CD4-positive, CD25-positive, alpha-beta regulatory T cell (primary cell): Measurements from ENCODE around the gene FGF13. TPM values are rescaled to one million over a fixed set of nuclear protein-coding genes. Genes with fewer than 3 reads are reported as not detected.

Experiments
- ATAC-seq, 2 donors: fragments of 150-1000 bp; cut with Tn5 transposase; one replicate each; pipeline ENCODE4 v1.10.0; 2021; ENCODE audit warnings: low read depth in 2 of 2, moderate number of reproducible peaks in 2 of 2, moderate library complexity in 1 of 2
- DNase-seq, 3 donors: peaks; one replicate each; pipeline versions ENCODE4 v3.0.0 to v3.0.0-alpha.2; 2012 to 2022; ENCODE audit warnings: mixed read lengths in 1 of 3
- H3K27ac ChIP-seq: one replicate; pipeline ENCODE4 v1.7.0; 2013; ENCODE audit warnings: mild to moderate bottlenecking, low read length; ENCODE audit not compliant: insufficient read depth, poor library complexity, severe bottlenecking
- H3K27me3 ChIP-seq: one replicate; pipeline ENCODE4 v1.7.0; 2013; ENCODE audit warnings: low read length; ENCODE audit not compliant: control insufficient read depth, insufficient read depth
- H3K36me3 ChIP-seq: one replicate; pipeline ENCODE4 v1.7.0; 2013; ENCODE audit warnings: mild to moderate bottlenecking, low read length, moderate library complexity; ENCODE audit not compliant: control insufficient read depth, insufficient read depth
- H3K4me1 ChIP-seq: 2 replicates; pipeline ENCODE4 v1.7.0; 2013; ENCODE audit warnings: mild to moderate bottlenecking, low read length; ENCODE audit not compliant: insufficient read depth, control insufficient read depth, poor library complexity, severe bottlenecking
- H3K4me3 ChIP-seq: one replicate; pipeline ENCODE4 v1.7.0; 2013; ENCODE audit warnings: low read depth, mild to moderate bottlenecking, low read length, moderate library complexity
- H3K9me3 ChIP-seq, 2 experiments: 1 replicate in 1 of 2; 2 replicates in 1 of 2; pipeline ENCODE4 v1.7.0; 2013; ENCODE audit warnings: low read length in 2 of 2, mild to moderate bottlenecking in 1 of 2, moderate library complexity in 1 of 2; ENCODE audit not compliant: control insufficient read depth in 2 of 2
- H3K27ac Mint-ChIP-seq, 3 donors: one replicate each; pipeline ENCODE4 v1.8.0; 2020 to 2022; ENCODE audit warnings: mild to moderate bottlenecking in 3 of 3, mixed read lengths in 3 of 3, moderate library complexity in 2 of 3
- H3K27me3 Mint-ChIP-seq: one replicate; pipeline ENCODE4 v1.8.0; 2022; ENCODE audit warnings: mild to moderate bottlenecking, mixed read lengths
- H3K36me3 Mint-ChIP-seq: one replicate; pipeline ENCODE4 v1.8.0; 2020; ENCODE audit warnings: mixed read lengths
- H3K4me1 Mint-ChIP-seq, 4 donors: one replicate each; pipeline ENCODE4 v1.8.0; 2020 to 2022; ENCODE audit warnings: mixed read lengths in 4 of 4, mild to moderate bottlenecking in 1 of 4
- H3K4me3 Mint-ChIP-seq, 4 donors: one replicate each; pipeline ENCODE4 v1.8.0; 2020 to 2022; ENCODE audit warnings: mild to moderate bottlenecking in 4 of 4, mixed read lengths in 4 of 4, moderate library complexity in 3 of 4
- H3K9me3 Mint-ChIP-seq, 7 donors: one replicate each; pipeline ENCODE4 v1.8.0; 2020 to 2022; ENCODE audit warnings: mixed read lengths in 7 of 7, mild to moderate bottlenecking in 3 of 7, moderate library complexity in 2 of 7
- polyA plus RNA-seq, 4 donors: library from polyadenylated mRNA; unstranded; fragments of 300-500 nt; fragmentation: Illumina TruSeq; gene quantifications; one replicate each; pipeline ENCODE4 v1.2.3, GENCODE V29; 2021
- total RNA-seq: library from RNA; stranded (reverse); gene quantifications from one replicate; pipeline ENCODE4 v1.2.3, GENCODE V29; 2022

The FGF13 gene
- total and polyA plus RNA-seq, 5 donors from 2014 or later: not detected

DNA sequence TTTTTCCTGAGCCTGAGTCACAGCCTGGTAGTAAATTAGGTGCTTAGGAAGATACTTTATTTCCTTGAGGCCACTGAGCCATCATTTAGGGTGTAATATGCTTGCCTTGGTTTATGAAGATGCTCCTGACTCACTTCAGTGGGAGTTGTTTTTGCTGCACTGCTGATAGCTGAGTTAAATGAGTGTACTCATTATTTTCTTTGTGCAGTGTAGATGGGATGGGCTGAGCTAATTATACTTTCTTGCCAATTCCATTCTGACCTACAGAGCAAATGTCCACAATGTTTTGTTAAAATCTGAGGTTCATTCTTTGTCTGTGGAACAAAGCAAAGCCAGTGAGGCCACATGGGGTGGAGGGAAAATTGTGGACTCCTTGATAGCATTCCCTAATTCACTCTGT lies 60.0 kb downstream of the FGF13 start:
- ATAC-seq: no peak
- no peaks in the 10 kb centered on the region for H3K4me1 Mint-ChIP-seq
- no peak overlapping the region for H3K4me3 Mint-ChIP-seq

DNA sequence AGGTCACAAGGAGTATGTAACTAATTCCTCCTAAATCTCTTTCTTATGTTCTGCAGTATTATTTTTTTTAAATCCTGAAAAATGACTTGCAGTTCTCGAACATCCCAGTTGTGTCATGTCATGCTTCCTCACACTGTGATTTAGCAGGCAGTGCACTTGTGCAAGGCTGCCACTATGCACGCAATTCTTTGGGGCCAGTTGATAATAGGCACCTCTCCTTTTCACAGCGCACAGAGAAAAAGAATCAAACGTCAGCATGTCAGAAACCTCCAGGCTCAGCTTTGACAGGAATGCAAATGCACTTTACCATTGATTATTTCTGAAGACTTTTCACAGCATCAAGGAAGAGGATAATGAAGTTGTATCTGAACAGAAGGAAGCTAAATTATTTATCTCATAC lies 62.9 kb downstream of the FGF13 start:
- Histone ChIP-seq H3K9me3 (no peaks in the 10 kb centered on the region), H3K27me3 (no peaks in the 10 kb centered on the region), H3K36me3 (no peaks in the 10 kb centered on the region), H3K4me3 (no peak overlapping the region), H3K4me1 (no peaks in the 10 kb centered on the region), H3K27ac (no peak overlapping the region)
- Mint-ChIP-seq H3K4me3 (no peak overlapping the region), H3K36me3 (no peaks in the 10 kb centered on the region), H3K27me3 (no peaks in the 10 kb centered on the region), H3K9me3 (peaks cover 0 to 2% (median 0%) of the 10 kb centered on the region in 7 donors), H3K27ac (no peak overlapping the region), H3K4me1 (no peaks in the 10 kb centered on the region)
- no peak for ATAC-seq
- no peak for DNase-seq

More for the DNA sequence above, 60.0 kb downstream of the FGF13 start:
- no peaks in the 10 kb centered on the region for H3K27me3 ChIP-seq
- no peak overlapping the region for H3K27ac ChIP-seq
- no peaks in the 10 kb centered on the region for H3K9me3 ChIP-seq
- H3K36me3 Mint-ChIP-seq: no peaks in the 10 kb centered on the region
- no peaks in the 10 kb centered on the region for H3K27me3 Mint-ChIP-seq
- DNase-seq: no peak
- no peaks in the 10 kb centered on the region for H3K36me3 ChIP-seq
- H3K27ac Mint-ChIP-seq: no peak overlapping the region
- peaks cover 0 to 2% (median 0%) of the 10 kb centered on the region in 7 donors for H3K9me3 Mint-ChIP-seq
- no peak overlapping the region for H3K4me3 ChIP-seq
- no peaks in the 10 kb centered on the region for H3K4me1 ChIP-seq

DNA sequence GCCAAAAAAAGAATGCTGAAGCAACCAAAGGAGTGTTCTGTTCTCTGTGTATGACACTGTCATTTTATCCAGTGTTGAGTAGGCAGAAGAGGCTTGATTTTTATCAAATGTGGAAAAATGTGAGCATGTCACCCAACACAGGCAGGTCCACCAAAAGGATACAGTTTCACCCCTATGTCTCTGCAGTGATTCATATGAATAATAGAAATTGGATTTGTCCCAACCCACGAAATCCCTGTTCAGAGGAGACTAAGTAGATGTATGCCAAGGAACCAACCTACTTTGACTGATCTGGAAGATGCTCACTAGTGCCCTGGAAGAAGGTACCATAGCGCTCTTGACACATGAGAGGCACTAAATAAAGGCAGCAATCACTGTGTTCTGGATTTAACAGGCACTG lies 72.5 kb downstream of the FGF13 start:
- DNase-seq (no peak), ATAC-seq (no peak)
- no peaks in the 10 kb centered on the region for H3K27me3 ChIP-seq
- H3K27me3 Mint-ChIP-seq: no peaks in the 10 kb centered on the region
- peaks cover 0 to 3% (median 0%) of the 10 kb centered on the region in 7 donors for H3K9me3 Mint-ChIP-seq
- H3K36me3 Mint-ChIP-seq: no peaks in the 10 kb centered on the region
- no peaks in the 10 kb centered on the region for H3K9me3 ChIP-seq
- H3K4me1 ChIP-seq: no peaks in the 10 kb centered on the region
- no peaks in the 10 kb centered on the region for H3K4me1 Mint-ChIP-seq
- no peaks in the 10 kb centered on the region for H3K36me3 ChIP-seq
- H3K27ac Mint-ChIP-seq: no peak overlapping the region
- no peak overlapping the region for H3K4me3 Mint-ChIP-seq
- no peak overlapping the region for H3K4me3 ChIP-seq
- no peak overlapping the region for H3K27ac ChIP-seq
